Endothelial cell of umbilical vein (primary cell): ENCODE measurements around the gene HEATR5A. TPM values are rescaled to one million over a fixed set of nuclear protein-coding genes. Genes with fewer than 3 reads are reported as not detected.

ENCODE experiments used
- BruUV-seq: library from RNA; stranded (reverse); fragments of 400-500 nt; replicated peaks from 2 replicates; lab custom pipeline; 2021; lab: Mats Ljungman, UMichigan
- CTCF ChIA-PET: fragments of 300-600, 350-600 bp; sonication (Branson Sonifier 250); formaldehyde crosslinking; loops from one replicate; lab custom pipeline; 2021; ENCODE audit warnings: antibody characterized with exemption, inconsistent platforms; lab: Charles Lee
- POLR2A ChIA-PET: fragments of 300-600, 350-600 bp; sonication (Branson Sonifier 250); formaldehyde crosslinking; loops from one replicate; lab custom pipeline; 2021; ENCODE audit warnings: antibody characterized with exemption, inconsistent platforms; lab: Charles Lee
- DNase-seq: peaks from one replicate; pipeline ENCODE4 v3.0.0-alpha.2; 2011; ENCODE audit warnings: low read depth, low spot score
- FAIRE-seq: peaks from 2 replicates; lab custom pipeline; 2011; peaks lifted over from hg19 to GRCh38; lab: Jason Lieb, UNC
- H2AFZ ChIP-seq: 2 replicates; pipeline ENCODE4 v1.6.0; 2012; ENCODE audit warnings: low read depth, low read length, control low read depth, inconsistent platforms
- H3K27ac ChIP-seq: 2 replicates; pipeline ENCODE4 v1.5.1; 2011; ENCODE audit warnings: low read depth, mild to moderate bottlenecking, control low read depth, low read length, moderate library complexity; ENCODE audit not compliant: insufficient read depth
- H3K27me3 ChIP-seq, 2 experiments: 2 replicates each; pipeline versions ENCODE4 v1.6.0 to v1.6.1; 2011; ENCODE audit warnings: low read length in 2 of 2, mixed read lengths in 1 of 2; ENCODE audit not compliant: control insufficient read depth in 2 of 2, insufficient read depth in 2 of 2
- H3K36me3 ChIP-seq, 2 experiments: 2 replicates in 1 of 2; 3 replicates in 1 of 2; pipeline ENCODE4 v1.5.1; 2011; ENCODE audit warnings: low read length in 2 of 2, mild to moderate bottlenecking in 1 of 2, moderate library complexity in 1 of 2; ENCODE audit not compliant: control insufficient read depth in 2 of 2, insufficient read depth in 2 of 2; ENCODE audit errors: extremely low read depth in 1 of 2
- H3K4me1 ChIP-seq: 3 replicates; pipeline ENCODE4 v1.5.1; 2011; ENCODE audit warnings: mild to moderate bottlenecking, low read length; ENCODE audit not compliant: control insufficient read depth, insufficient read depth; ENCODE audit errors: extremely low read depth
- H3K4me2 ChIP-seq: 2 replicates; pipeline ENCODE4 v1.6.1; 2011; ENCODE audit warnings: low read length, control low read depth, mixed read lengths; ENCODE audit not compliant: insufficient read depth
- H3K4me3 ChIP-seq, 3 experiments: fragments of 200-600 bp in 1 of 3; sonication (generic), shearing (Covaris generic) in 1 of 3; replicated peaks in 1 of 3; 2 replicates each; pipeline ENCODE4 v1.5.1; 2011 to 2016; ENCODE audit warnings: control low read depth in 3 of 3, low read length in 3 of 3, mild to moderate bottlenecking in 2 of 3, inconsistent platforms in 1 of 3, low read depth in 1 of 3, moderate library complexity in 1 of 3; ENCODE audit not compliant: insufficient read depth in 1 of 3
- H3K79me2 ChIP-seq: 2 replicates; pipeline ENCODE4 v1.6.0; 2012; ENCODE audit warnings: low read length, inconsistent platforms; ENCODE audit not compliant: control insufficient read depth, insufficient read depth
- H3K9ac ChIP-seq: replicated peaks from 2 replicates; pipeline ENCODE3; 2011; ENCODE audit warnings: low read length, control low read depth; ENCODE audit not compliant: insufficient read depth; ENCODE audit errors: extremely low read depth
- H3K9me1 ChIP-seq: replicated peaks from 3 replicates; pipeline ENCODE4 v1.6.0; 2011; ENCODE audit warnings: mild to moderate bottlenecking, low read length; ENCODE audit not compliant: control insufficient read depth, insufficient read depth; ENCODE audit errors: extremely low read depth
- H3K9me3 ChIP-seq: replicated peaks from 2 replicates; pipeline ENCODE4 v1.5.1; 2012; ENCODE audit warnings: low read length, inconsistent platforms; ENCODE audit not compliant: control insufficient read depth, insufficient read depth
- H4K20me1 ChIP-seq: replicated peaks from 2 replicates; pipeline ENCODE3; 2011; ENCODE audit warnings: mild to moderate bottlenecking, low read length; ENCODE audit not compliant: control insufficient read depth, insufficient read depth; ENCODE audit errors: extremely low read depth
- EZH2 ChIP-seq: IDR thresholded peaks from 2 replicates; pipeline ENCODE4 v1.6.1; 2012; ENCODE audit warnings: borderline replicate concordance, low read depth, mild to moderate bottlenecking, moderate library complexity, low read length, inconsistent platforms; ENCODE audit not compliant: severe bottlenecking
- FOS ChIP-seq: IDR thresholded peaks from 2 replicates; pipeline ENCODE4 v1.6.1; 2011; ENCODE audit warnings: mild to moderate bottlenecking, low read length, moderate library complexity, borderline replicate concordance; ENCODE audit not compliant: insufficient read depth
- JUN ChIP-seq: IDR thresholded peaks from 2 replicates; pipeline ENCODE4 v1.6.1; 2011; ENCODE audit warnings: borderline replicate concordance, low read depth; ENCODE audit not compliant: insufficient read length, insufficient read depth
- MYC ChIP-seq: IDR thresholded peaks from one replicate; pipeline ENCODE4 v1.6.1; 2011; ENCODE audit warnings: mild to moderate bottlenecking, low read depth, low read length
- POLR2A ChIP-seq: IDR thresholded peaks from 2 replicates; pipeline ENCODE4 v1.6.1; 2012; ENCODE audit warnings: low read depth, mild to moderate bottlenecking, control low read depth, low read length
- POLR2AphosphoS5 ChIP-seq: IDR thresholded peaks from 2 replicates; pipeline ENCODE4 v1.6.1; 2012; ENCODE audit warnings: low read depth, mild to moderate bottlenecking, control low read depth, low read length, moderate library complexity; ENCODE audit not compliant: insufficient read depth
- dilution Hi-C: fragments of 300-500 bp; cut with MboI; formaldehyde crosslinking; loops from one replicate; pipeline ENCODE4 v1.15.0; 2019; ENCODE audit warnings: low sequenced_read_pairs; ENCODE audit not compliant: extremely low pct_ligation_motif_present
- intact Hi-C: fragments of 100-400 bp; cut with micrococcal nuclease; formaldehyde crosslinking; loops from one replicate; pipeline ENCODE4 v1.10.0; 2022
- polyA plus RNA-seq, 4 experiments: library from polyadenylated mRNA; depleted of rRNA in 3 of 4; stranded (reverse) in 3 of 4; unstranded in 1 of 4; fragments of >200 nt; gene quantifications; 2 replicates each; pipeline versions ENCODE4 v1.2.1 to v1.2.3, GENCODE V29; 2011 to 2012; ENCODE audit warnings: missing spikeins in 1 of 4
- total RNA-seq: library from RNA; stranded (reverse); gene quantifications from 2 replicates; pipeline ENCODE4 v1.2.3, GENCODE V29; 2021
- TF ChIP-seq, protein P1 (sequence below): IDR thresholded peaks from 2 replicates; pipeline ENCODE4 v1.6.1; 2011; ENCODE audit not compliant: insufficient read depth, insufficient read length
- TF ChIP-seq, protein P2 (sequence below), 2 donors: IDR thresholded peaks; 1 replicate in 1 of 2; 2 replicates in 1 of 2; pipeline ENCODE4 v1.5.1; 2011; ENCODE audit warnings: low read length in 2 of 2, mild to moderate bottlenecking in 2 of 2, moderate library complexity in 2 of 2, control low read depth in 1 of 2, inconsistent platforms in 1 of 2, low read depth in 1 of 2; ENCODE audit not compliant: insufficient read depth in 1 of 2; ENCODE audit errors: extremely low read depth in 1 of 2

The HEATR5A gene
- total and polyA plus RNA-seq, 2 donors (not counting 3 experiments of a cell fraction or from before 2014, with no cell fraction given), result 12.6 to 45.3 TPM

DNA sequence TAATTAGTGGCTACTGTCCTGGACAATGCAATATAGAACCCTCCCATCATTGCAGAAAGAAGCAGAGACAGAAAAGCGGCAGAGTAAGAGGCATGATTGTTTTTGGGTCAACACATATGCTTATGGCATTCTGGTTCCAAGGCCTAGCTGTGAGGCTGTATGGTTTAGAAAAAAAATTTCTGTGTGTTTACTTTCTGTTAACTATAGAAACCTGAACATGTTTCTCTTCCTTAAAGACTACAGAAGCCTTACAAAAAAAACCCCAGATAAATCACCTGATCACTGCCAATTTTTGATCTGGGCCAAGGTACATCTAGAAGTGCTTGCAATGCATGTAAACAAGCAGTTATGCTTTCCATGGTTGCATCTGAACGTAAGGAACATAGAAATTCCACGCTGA is 112.7 kb downstream of the HEATR5A start:
- Histone ChIP-seq H3K79me2 (no peaks in the 10 kb centered on the region), H2AFZ (no peak overlapping the region), H3K9ac (no peak overlapping the region), H3K4me3 (no peak overlapping the region), H3K27ac (no peak overlapping the region), H3K4me2 (no peak overlapping the region), H4K20me1 (no peaks in the 10 kb centered on the region), H3K27me3 (no peaks in the 10 kb centered on the region), H3K36me3 (peaks cover 4 to 7% of the 10 kb centered on the region in 2 experiments), H3K9me3 (no peaks in the 10 kb centered on the region), H3K4me1 (no peaks in the 10 kb centered on the region), H3K9me1 (no peaks in the 10 kb centered on the region)
- intact Hi-C loops (no loop called here), dilution Hi-C loops (no loop called here)
- BruUV-seq, result no TSS peak
- TF ChIP-seq EZH2, result no peak
- TF ChIP-seq, protein P1, sequence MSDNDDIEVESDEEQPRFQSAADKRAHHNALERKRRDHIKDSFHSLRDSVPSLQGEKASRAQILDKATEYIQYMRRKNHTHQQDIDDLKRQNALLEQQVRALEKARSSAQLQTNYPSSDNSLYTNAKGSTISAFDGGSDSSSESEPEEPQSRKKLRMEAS, result no peak
- no peak for TF ChIP-seq POLR2A
- no peak for TF ChIP-seq JUN
- TF ChIP-seq, protein P2, sequence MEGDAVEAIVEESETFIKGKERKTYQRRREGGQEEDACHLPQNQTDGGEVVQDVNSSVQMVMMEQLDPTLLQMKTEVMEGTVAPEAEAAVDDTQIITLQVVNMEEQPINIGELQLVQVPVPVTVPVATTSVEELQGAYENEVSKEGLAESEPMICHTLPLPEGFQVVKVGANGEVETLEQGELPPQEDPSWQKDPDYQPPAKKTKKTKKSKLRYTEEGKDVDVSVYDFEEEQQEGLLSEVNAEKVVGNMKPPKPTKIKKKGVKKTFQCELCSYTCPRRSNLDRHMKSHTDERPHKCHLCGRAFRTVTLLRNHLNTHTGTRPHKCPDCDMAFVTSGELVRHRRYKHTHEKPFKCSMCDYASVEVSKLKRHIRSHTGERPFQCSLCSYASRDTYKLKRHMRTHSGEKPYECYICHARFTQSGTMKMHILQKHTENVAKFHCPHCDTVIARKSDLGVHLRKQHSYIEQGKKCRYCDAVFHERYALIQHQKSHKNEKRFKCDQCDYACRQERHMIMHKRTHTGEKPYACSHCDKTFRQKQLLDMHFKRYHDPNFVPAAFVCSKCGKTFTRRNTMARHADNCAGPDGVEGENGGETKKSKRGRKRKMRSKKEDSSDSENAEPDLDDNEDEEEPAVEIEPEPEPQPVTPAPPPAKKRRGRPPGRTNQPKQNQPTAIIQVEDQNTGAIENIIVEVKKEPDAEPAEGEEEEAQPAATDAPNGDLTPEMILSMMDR (IDR thresholded peaks at IDR 0.05; ENCODE audit: extremely low read depth in 1 of 2, insufficient read depth in 1 of 2, low read depth in 1 of 2, low read length in 2 of 2), result no peak
- TF ChIP-seq POLR2AphosphoS5, result no peak
- no peak for TF ChIP-seq MYC
- no peak for TF ChIP-seq FOS
- POLR2A ChIA-PET, result no interaction called here
- no peak for FAIRE-seq
- CTCF ChIA-PET, result no interaction called here
- no peak for DNase-seq
